Left lung (tissue), 10 donors: ENCODE data around the gene BCL2L14. TPM values are rescaled to one million over a fixed set of nuclear protein-coding genes. Genes with fewer than 3 reads are reported as not detected.

ENCODE experiments used
- ATAC-seq: fragments of 200-7000 bp; cut with Tn5 transposase; one replicate; pipeline ENCODE4 v1.9.1; 2020; ENCODE audit warnings: moderate library complexity
- DNase-seq, 4 donors: peaks; one replicate each; pipeline ENCODE4 v3.0.0-alpha.2; 2013 to 2020
- H3K27ac ChIP-seq, 2 donors: fragments of 200-600 bp; sonication (generic) in 1 of 2; one replicate each; pipeline versions ENCODE4 v1.5.0 to v1.8.0; 2020 to 2021
- H3K27me3 ChIP-seq, 2 donors: fragments of 200-600 bp; sonication (generic) in 1 of 2; one replicate each; pipeline versions ENCODE4 v1.5.0 to v1.8.0; 2020 to 2021
- H3K36me3 ChIP-seq, 2 donors: fragments of 200-600 bp; sonication (generic) in 1 of 2; one replicate each; pipeline versions ENCODE4 v1.5.0 to v1.8.0; 2020 to 2021
- H3K4me1 ChIP-seq, 2 donors: fragments of 200-600 bp; one replicate each; pipeline ENCODE4 v1.8.0; 2021
- H3K4me3 ChIP-seq, 2 donors: fragments of 200-600 bp; sonication (generic) in 1 of 2; one replicate each; pipeline versions ENCODE4 v1.5.0 to v1.8.0; 2020 to 2021; ENCODE audit warnings: mild to moderate bottlenecking in 1 of 2
- H3K9me3 ChIP-seq, 2 donors: fragments of 200-600 bp; sonication (generic) in 1 of 2; one replicate each; pipeline versions ENCODE4 v1.5.0 to v1.8.0; 2020 to 2021
- CTCF ChIP-seq, 2 donors: fragments of 200-600 bp; sonication (generic) in 1 of 2; IDR thresholded peaks; one replicate each; pipeline versions ENCODE4 v1.5.0 to v1.8.0; 2021; ENCODE audit warnings: antibody characterized with exemption in 2 of 2
- intact Hi-C, 2 donors: fragments of 100-400 bp; cut with DNase I; formaldehyde crosslinking; loops; one replicate each; pipeline versions ENCODE4 v1.11.2 to v1.14.2; 2022
- microRNA-seq, 2 donors: library from miRNA; unstranded; fragments of <30 nt; microRNA quantifications; one replicate each; pipeline ENCODE4, GENCODE V29; 2019
- polyA plus RNA-seq, 6 donors: library from polyadenylated mRNA; unstranded; fragments of 120-200 nt; gene quantifications; one replicate each; pipeline ENCODE4 v1.2.1, GENCODE V29; 2013; ENCODE audit not compliant: insufficient read length in 6 of 6
- total RNA-seq, 2 donors: library from RNA; stranded (reverse); fragmentation: NEBNext Ultra II Directional; extraction: Animal tissue kit (Norgen Biotek cat#: 25700); gene quantifications; one replicate each; pipeline ENCODE4 v1.2.1, GENCODE V29; 2021
- donor health status: DM: no; HTN: yes; CAD: no.
- donor health status: DM: no; HTN: no; CAD: no.

The BCL2L14 gene
- total and polyA plus RNA-seq, 8 donors: 0.31 to 1.7 (median 0.69) TPM

GRCh38 chr12:12147111-12147510 lies 76.4 kb downstream of the BCL2L14 start:
- Histone ChIP-seq H3K9me3 (no peaks in the 10 kb centered on the region), H3K27me3 (no peaks in the 10 kb centered on the region), H3K36me3 (peaks cover 0 to 25% of the 10 kb centered on the region in 2 donors), H3K4me3 (no peak overlapping the region), H3K4me1 (no peaks in the 10 kb centered on the region), H3K27ac (no peak overlapping the region)
- no peak for TF ChIP-seq CTCF (IDR thresholded peaks at IDR 0.05)
- DNase-seq (no peak), ATAC-seq (no peak)
- intact Hi-C loops: no loop called here

Small RNA genes lying within 50 kb of the gene (microRNA-seq; reads per million reads assigned to microRNA genes)
- gene MIR1244-4: 0 reads per million in 2 donors

Other genes with a start within 250 kb of the BCL2L14 start
- gene LRP6, start 196.1 kb downstream of the BCL2L14 start, total RNA-seq: 10 to 100 TPM; 44.5 to 47.1 TPM
- 10 to 100 TPM; 61.1 to 65.7 (median 63.0) TPM for gene LRP6, start 196.1 kb downstream of the BCL2L14 start, polyA plus RNA-seq